Measurements from ENCODE around the gene SLC10A7. TPM values are rescaled to one million over a fixed set of nuclear protein-coding genes. Genes with fewer than 3 reads are reported as not detected.

The SLC10A7 gene
- total and polyA plus RNA-seq, 2 of the 4 experiments (the other 2 are of a cell fraction): 5.2 to 8.4 TPM

GRCh38 chr4:146407257-146407656, 114.5 kb downstream of the SLC10A7 start:
- no peak overlapping the region for H3K18ac ChIP-seq (ENCODE audit: low read depth, low read length)
- H2AFZ ChIP-seq (replicated peaks; ENCODE audit: low read length, poor library complexity): no peak overlapping the region
- no peaks in the 10 kb centered on the region for H3K9me3 ChIP-seq (ENCODE audit: control insufficient read depth, insufficient read depth, low read length)
- no peak overlapping the region for H3K23ac ChIP-seq (ENCODE audit: low read depth, low read length)
- no TSS peak for BruUV-seq (replicated peaks)
- H2BK15ac ChIP-seq (ENCODE audit: low read depth, low read length): no peak overlapping the region
- H2BK5ac ChIP-seq (ENCODE audit: low read depth, low read length, poor library complexity, severe bottlenecking): no peak overlapping the region
- no peak overlapping the region for H4K91ac ChIP-seq (ENCODE audit: insufficient read depth, low read depth, low read length)
- H3K27me3 ChIP-seq (ENCODE audit: control insufficient read depth, insufficient read depth, low read length): no peaks in the 10 kb centered on the region
- H4K20me1 ChIP-seq (ENCODE audit: insufficient read depth, low read length): no peaks in the 10 kb centered on the region
- H3K4me3 ChIP-seq (ENCODE audit: insufficient read depth, low read depth, low read length): no peak overlapping the region
- in situ Hi-C loops (cut with MboI; ENCODE audit: low sequenced_read_pairs) (no loop called here), intact Hi-C loops (cut with micrococcal nuclease) (no loop called here), dilution Hi-C loops (cut with HindIII; ENCODE audit: low sequenced_read_pairs, unreplicated experiment) (no loop called here)
- H3K9ac ChIP-seq (ENCODE audit: low read depth, low read length): no peak overlapping the region
- CTCF ChIA-PET: no interaction called here
- no peak overlapping the region for H3K56ac ChIP-seq (ENCODE audit: extremely low read depth, insufficient read depth, low read length)
- no peak overlapping the region for H2BK120ac ChIP-seq (ENCODE audit: low read depth, low read length)
- H4K5ac ChIP-seq (ENCODE audit: low read depth, low read length): no peak overlapping the region
- TF ChIP-seq POLR2A (IDR thresholded peaks at IDR 0.05; ENCODE audit: low read depth, low read length) (no peak), MAZ (IDR thresholded peaks at IDR 0.05; ENCODE audit: borderline replicate concordance, low read depth, low read length) (no peak), RCOR1 (IDR thresholded peaks at IDR 0.05; ENCODE audit: insufficient replicate concordance, low read length) (no peak), CHD1 (IDR thresholded peaks at IDR 0.05; ENCODE audit: low read depth, low read length) (no peak), MXI1 (IDR thresholded peaks at IDR 0.05; ENCODE audit: borderline replicate concordance, low read depth, low read length) (no peak), FOS (IDR thresholded peaks at IDR 0.05; ENCODE audit: low read depth, low read length) (no peak), CEBPB (IDR thresholded peaks at IDR 0.05; ENCODE audit: low read depth, low read length) (no peak), NFE2L2 (IDR thresholded peaks at IDR 0.05; ENCODE audit: low read depth, low read length) (no peak), SMC3 (IDR thresholded peaks at IDR 0.05; ENCODE audit: low read depth, low read length) (no peak), RFX5 (IDR thresholded peaks at IDR 0.05; ENCODE audit: low read depth, low read length) (no peak)
- TF ChIP-seq, protein P1, sequence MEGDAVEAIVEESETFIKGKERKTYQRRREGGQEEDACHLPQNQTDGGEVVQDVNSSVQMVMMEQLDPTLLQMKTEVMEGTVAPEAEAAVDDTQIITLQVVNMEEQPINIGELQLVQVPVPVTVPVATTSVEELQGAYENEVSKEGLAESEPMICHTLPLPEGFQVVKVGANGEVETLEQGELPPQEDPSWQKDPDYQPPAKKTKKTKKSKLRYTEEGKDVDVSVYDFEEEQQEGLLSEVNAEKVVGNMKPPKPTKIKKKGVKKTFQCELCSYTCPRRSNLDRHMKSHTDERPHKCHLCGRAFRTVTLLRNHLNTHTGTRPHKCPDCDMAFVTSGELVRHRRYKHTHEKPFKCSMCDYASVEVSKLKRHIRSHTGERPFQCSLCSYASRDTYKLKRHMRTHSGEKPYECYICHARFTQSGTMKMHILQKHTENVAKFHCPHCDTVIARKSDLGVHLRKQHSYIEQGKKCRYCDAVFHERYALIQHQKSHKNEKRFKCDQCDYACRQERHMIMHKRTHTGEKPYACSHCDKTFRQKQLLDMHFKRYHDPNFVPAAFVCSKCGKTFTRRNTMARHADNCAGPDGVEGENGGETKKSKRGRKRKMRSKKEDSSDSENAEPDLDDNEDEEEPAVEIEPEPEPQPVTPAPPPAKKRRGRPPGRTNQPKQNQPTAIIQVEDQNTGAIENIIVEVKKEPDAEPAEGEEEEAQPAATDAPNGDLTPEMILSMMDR (conservative IDR thresholded peaks at IDR 0.05; ENCODE audit: low read depth, low read length): no peak
- TF ChIP-seq, protein P2, sequence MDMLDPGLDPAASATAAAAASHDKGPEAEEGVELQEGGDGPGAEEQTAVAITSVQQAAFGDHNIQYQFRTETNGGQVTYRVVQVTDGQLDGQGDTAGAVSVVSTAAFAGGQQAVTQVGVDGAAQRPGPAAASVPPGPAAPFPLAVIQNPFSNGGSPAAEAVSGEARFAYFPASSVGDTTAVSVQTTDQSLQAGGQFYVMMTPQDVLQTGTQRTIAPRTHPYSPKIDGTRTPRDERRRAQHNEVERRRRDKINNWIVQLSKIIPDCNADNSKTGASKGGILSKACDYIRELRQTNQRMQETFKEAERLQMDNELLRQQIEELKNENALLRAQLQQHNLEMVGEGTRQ (IDR thresholded peaks at IDR 0.05; ENCODE audit: low read depth, low read length): no peak
- POLR2A ChIA-PET (ENCODE audit: unreplicated experiment): no interaction called here
- H3K27ac ChIP-seq (ENCODE audit: insufficient read depth, low read length): no peak overlapping the region
- H2AK5ac ChIP-seq (ENCODE audit: low read depth, low read length): no peak overlapping the region
- no peak overlapping the region for H3K4me2 ChIP-seq (ENCODE audit: low read depth, low read length)
- no peak overlapping the region for H4K8ac ChIP-seq (ENCODE audit: low read depth in 2 of 2, low read length in 2 of 2)
- DNase-seq (no peak), ATAC-seq (ENCODE audit: low read depth) (no peak)
- no peaks in the 10 kb centered on the region for H3K4me1 ChIP-seq (ENCODE audit: control insufficient read depth, insufficient read depth, low read length)
- no peaks in the 10 kb centered on the region for H3K36me3 ChIP-seq (ENCODE audit: control insufficient read depth, insufficient read depth, low read length)
- no peak overlapping the region for H3K14ac ChIP-seq (replicated peaks; ENCODE audit: low read depth, low read length)
- H2BK20ac ChIP-seq (ENCODE audit: low read depth, low read length): no peak overlapping the region
- no peaks in the 10 kb centered on the region; a peak in 1 of 4 replicates for H3K79me1 ChIP-seq (ENCODE audit: low read depth in 1 of 2, low read length in 2 of 2)
- H2AK9ac ChIP-seq (replicated peaks; ENCODE audit: low read depth, low read length, poor library complexity): no peak overlapping the region
- H3K4ac ChIP-seq (ENCODE audit: low read depth, low read length): no peak overlapping the region
- WGBS, 2 experiments (ENCODE audit: extremely low coverage in 2 of 2, insufficient read length in 1 of 2): no CpG with 5 or more reads among the region's 3 CpGs
- no peaks in the 10 kb centered on the region for H3K9me1 ChIP-seq (ENCODE audit: insufficient read depth, low read length)
